ENCODE results near the gene GPR176. TPM values are rescaled to one million over a fixed set of nuclear protein-coding genes. Genes with fewer than 3 reads are reported as not detected.
"Not testable (repeated sequence)": the region's sequence is repeated elsewhere in the genome, so short reads cannot be mapped to it uniquely, and the experiment has no call there.

GPR176 gene
- total RNA-seq, 1 donor: 173 TPM

GRCh38 chr15:39820050-39820602 lies 99.9 kb downstream of the GPR176 start:
- Histone ChIP-seq H3K9me3 (ENCODE audit: low read depth, low read length) (no peaks in the 10 kb centered on the region), H3K4me2 (ENCODE audit: insufficient read depth, low read length) (no peak overlapping the region), H3K27me3 (ENCODE audit: insufficient read depth, low read length) (no peaks in the 10 kb centered on the region), H3K4me1 (ENCODE audit: insufficient read depth, low read length) (peaks cover 12% of the 10 kb centered on the region), H2AFZ (ENCODE audit: low read length) (no peak overlapping the region), H3K4me3 (ENCODE audit: insufficient read depth, low read length) (no peak overlapping the region), H3K27ac (ENCODE audit: low read depth, low read length) (no peak overlapping the region), H4K20me1 (ENCODE audit: insufficient read depth, low read length) (peaks cover 37% of the 10 kb centered on the region), H3K79me2 (ENCODE audit: insufficient read depth, low read length) (peaks cover 99% of the 10 kb centered on the region), H3K36me3 (ENCODE audit: insufficient read depth, low read length) (no peaks in the 10 kb centered on the region)
- DNase-seq (ENCODE audit: insufficient read length, low spot score, missing footprints): no peak
- no peak for TF ChIP-seq CTCF (IDR thresholded peaks at IDR 0.05; ENCODE audit: extremely low read depth, low read depth, low read length)

GRCh38 chr15:39819533-39819932 lies 100.5 kb downstream of the GPR176 start:
- no peak overlapping the region for H3K27ac ChIP-seq (ENCODE audit: low read depth, low read length)
- DNase-seq (ENCODE audit: insufficient read length, low spot score, missing footprints): no peak
- H3K4me3 ChIP-seq (ENCODE audit: insufficient read depth, low read length): no peak overlapping the region
- H3K9me3 ChIP-seq (ENCODE audit: low read depth, low read length): no peaks in the 10 kb centered on the region
- TF ChIP-seq CTCF (IDR thresholded peaks at IDR 0.05; ENCODE audit: extremely low read depth, low read depth, low read length): no peak
- H3K4me1 ChIP-seq (ENCODE audit: insufficient read depth, low read length): peaks cover 12% of the 10 kb centered on the region
- H3K36me3 ChIP-seq (ENCODE audit: insufficient read depth, low read length): no peaks in the 10 kb centered on the region
- no peaks in the 10 kb centered on the region for H3K27me3 ChIP-seq (ENCODE audit: insufficient read depth, low read length)
- H4K20me1 ChIP-seq (ENCODE audit: insufficient read depth, low read length): peaks cover 37% of the 10 kb centered on the region
- H3K79me2 ChIP-seq (ENCODE audit: insufficient read depth, low read length): peaks cover 99% of the 10 kb centered on the region
- H2AFZ ChIP-seq (ENCODE audit: low read length): no peak overlapping the region
- no peak overlapping the region for H3K4me2 ChIP-seq (ENCODE audit: insufficient read depth, low read length)

- H3K27me3 ChIP-seq (ENCODE audit: insufficient read depth, low read length): no peaks in the 10 kb centered on the region
- DNase-seq (ENCODE audit: insufficient read length, low spot score, missing footprints): no peak
- no peak overlapping the region for H2AFZ ChIP-seq (ENCODE audit: low read length)
- H3K4me3 ChIP-seq (ENCODE audit: insufficient read depth, low read length): no peak overlapping the region
- H3K4me2 ChIP-seq (ENCODE audit: insufficient read depth, low read length): no peak overlapping the region
- H3K36me3 ChIP-seq (ENCODE audit: insufficient read depth, low read length): no peaks in the 10 kb centered on the region
- H4K20me1 ChIP-seq (ENCODE audit: insufficient read depth, low read length): peaks cover 30% of the 10 kb centered on the region
- H3K27ac ChIP-seq (ENCODE audit: low read depth, low read length): no peak overlapping the region
- H3K9me3 ChIP-seq (ENCODE audit: low read depth, low read length): no peaks in the 10 kb centered on the region
- no peak for TF ChIP-seq CTCF (IDR thresholded peaks at IDR 0.05; ENCODE audit: extremely low read depth, low read depth, low read length)
- peaks cover 95% of the 10 kb centered on the region for H3K79me2 ChIP-seq (ENCODE audit: insufficient read depth, low read length)
- peaks cover 12% of the 10 kb centered on the region for H3K4me1 ChIP-seq (ENCODE audit: insufficient read depth, low read length)
These were observed 102.2 kb downstream of the GPR176 start for GRCh38 chr15:39817892-39818291.

- Histone ChIP-seq H3K36me3 (ENCODE audit: insufficient read depth, low read length) (no peaks in the 10 kb centered on the region), H3K27me3 (ENCODE audit: insufficient read depth, low read length) (no peaks in the 10 kb centered on the region), H3K9me3 (ENCODE audit: low read depth, low read length) (no peaks in the 10 kb centered on the region), H3K79me2 (ENCODE audit: insufficient read depth, low read length) (peaks cover 87% of the 10 kb centered on the region), H2AFZ (ENCODE audit: low read length) (no peak overlapping the region), H3K4me3 (ENCODE audit: insufficient read depth, low read length) (no peak overlapping the region), H4K20me1 (ENCODE audit: insufficient read depth, low read length) (peaks cover 26% of the 10 kb centered on the region), H3K27ac (ENCODE audit: low read depth, low read length) (no peak overlapping the region), H3K4me2 (ENCODE audit: insufficient read depth, low read length) (no peak overlapping the region), H3K4me1 (ENCODE audit: insufficient read depth, low read length) (peaks cover 6% of the 10 kb centered on the region)
- no peak for DNase-seq (ENCODE audit: insufficient read length, low spot score, missing footprints)
- no peak for TF ChIP-seq CTCF (IDR thresholded peaks at IDR 0.05; ENCODE audit: extremely low read depth, low read depth, low read length)
These were observed 105.6 kb downstream of the GPR176 start for GRCh38 chr15:39814489-39814888.

GRCh38 chr15:39812651-39813050 lies 107.4 kb downstream of the GPR176 start:
- not testable (repeated sequence) for H3K27ac ChIP-seq (ENCODE audit: low read depth, low read length)
- H4K20me1 ChIP-seq (ENCODE audit: insufficient read depth, low read length): peaks cover 24% of the 10 kb centered on the region

More at GRCh38 chr15:39812651-39813050, 107.4 kb downstream of the GPR176 start:
- not testable (repeated sequence) for H2AFZ ChIP-seq (ENCODE audit: low read length); H3K4me1 ChIP-seq (ENCODE audit: insufficient read depth, low read length); H3K4me3 ChIP-seq (ENCODE audit: insufficient read depth, low read length); H3K27me3 ChIP-seq (ENCODE audit: insufficient read depth, low read length); DNase-seq (ENCODE audit: insufficient read length, low spot score, missing footprints); H3K9me3 ChIP-seq (ENCODE audit: low read depth, low read length); H3K4me2 ChIP-seq (ENCODE audit: insufficient read depth, low read length); H3K36me3 ChIP-seq (ENCODE audit: insufficient read depth, low read length)
- peaks cover 86% of the 10 kb centered on the region for H3K79me2 ChIP-seq (ENCODE audit: insufficient read depth, low read length)
